Fibroblast of skin of left biceps (primary cell): ENCODE results near the gene CCDC63.
"Not testable (repeated sequence)": the region's sequence is repeated elsewhere in the genome, so short reads cannot be mapped to it uniquely, and the experiment has no call there.

Experiments used
- DNase-seq, 2 experiments: peaks; one replicate each; pipeline ENCODE4 v3.0.0-alpha.2; 2013; ENCODE audit warnings: low read depth in 2 of 2

The CCDC63 gene

DNA sequence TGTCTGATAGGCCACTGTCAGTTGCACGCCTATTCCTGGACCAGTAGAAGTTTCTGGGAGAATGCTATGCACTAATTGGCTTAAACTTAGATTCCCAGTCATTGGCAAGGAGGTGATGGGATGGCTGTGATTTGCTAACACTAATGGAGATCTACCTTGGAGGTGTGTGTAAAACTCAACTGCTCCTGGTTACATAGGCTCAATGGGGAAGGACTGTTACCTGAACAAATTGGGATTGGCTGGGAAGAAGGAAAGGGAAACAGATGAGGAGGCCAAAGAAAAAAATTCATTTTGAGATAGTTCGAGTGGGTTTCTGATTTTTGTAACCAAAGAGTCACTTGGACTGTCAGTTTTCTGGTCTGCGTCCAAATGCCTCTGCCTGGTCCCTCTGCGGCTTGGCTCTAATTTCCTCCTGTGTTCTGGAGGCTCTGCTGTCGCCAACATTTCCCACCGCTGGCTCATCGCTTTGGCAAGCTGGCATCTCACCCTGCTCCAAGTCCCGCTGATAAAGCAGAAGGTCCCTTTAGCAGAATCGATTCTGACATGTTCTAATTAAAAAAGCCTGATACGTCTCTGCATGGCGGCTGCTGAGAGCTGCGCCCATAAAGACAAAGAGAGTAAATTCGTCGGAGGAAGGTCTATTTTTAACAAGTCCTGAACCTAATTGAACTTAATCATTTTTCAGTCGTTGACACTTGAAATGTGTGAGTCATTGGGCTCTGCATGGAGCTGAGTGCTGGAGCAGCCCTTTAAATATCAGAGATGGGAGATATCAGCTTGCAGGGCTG lies 2.0 kb upstream of the CCDC63 start:
- peak in 1 of 2 experiments; percentile 36 for DNase-seq

DNA sequence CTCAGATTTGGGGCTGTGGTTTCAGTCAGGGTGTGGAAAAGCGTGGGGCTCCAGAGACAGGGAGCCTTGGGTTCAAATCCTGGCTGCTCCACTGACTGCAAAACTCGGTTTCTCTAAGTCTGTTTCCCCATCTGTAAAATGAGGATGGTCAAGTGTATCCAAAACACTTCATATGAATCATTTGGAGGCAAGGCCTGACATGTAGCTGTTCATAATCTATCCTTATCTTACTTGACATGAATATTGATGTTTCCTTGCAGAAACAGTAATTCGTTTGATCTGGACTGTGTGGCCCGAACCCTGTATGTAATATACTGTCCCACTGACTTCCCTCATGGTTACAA lies 1.5 kb upstream of the CCDC63 start:
- DNase-seq, result no peak

DNA sequence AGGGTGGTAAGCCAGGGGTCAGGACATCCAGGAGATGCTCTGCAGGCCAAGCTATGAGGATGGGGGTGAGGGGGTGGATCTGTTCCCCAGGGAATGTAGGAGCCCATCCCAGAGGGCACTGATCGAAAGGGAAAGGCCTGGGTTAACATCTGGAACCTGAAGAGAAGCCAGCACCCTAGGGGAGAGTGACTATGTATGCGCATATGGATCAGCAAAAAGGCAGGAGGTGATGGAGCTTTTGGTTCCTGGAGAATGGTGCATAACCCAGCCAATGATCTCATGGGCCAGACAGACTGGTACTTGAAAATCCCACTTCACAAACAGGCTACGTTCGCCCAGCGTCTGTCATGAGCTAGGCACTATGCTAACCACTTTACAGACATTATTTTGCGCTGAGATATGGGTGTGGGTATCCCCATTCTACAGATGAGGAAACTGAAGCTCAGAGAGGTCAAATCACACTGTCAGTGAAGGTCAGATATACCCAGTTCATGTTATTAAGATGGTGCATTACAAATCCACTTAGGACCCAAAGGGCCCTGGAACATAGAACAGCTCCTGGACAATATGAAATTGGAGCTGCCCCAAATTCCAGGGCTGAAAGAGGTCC lies 1.6 kb downstream of the CCDC63 start:
- DNase-seq, result no peak

DNA sequence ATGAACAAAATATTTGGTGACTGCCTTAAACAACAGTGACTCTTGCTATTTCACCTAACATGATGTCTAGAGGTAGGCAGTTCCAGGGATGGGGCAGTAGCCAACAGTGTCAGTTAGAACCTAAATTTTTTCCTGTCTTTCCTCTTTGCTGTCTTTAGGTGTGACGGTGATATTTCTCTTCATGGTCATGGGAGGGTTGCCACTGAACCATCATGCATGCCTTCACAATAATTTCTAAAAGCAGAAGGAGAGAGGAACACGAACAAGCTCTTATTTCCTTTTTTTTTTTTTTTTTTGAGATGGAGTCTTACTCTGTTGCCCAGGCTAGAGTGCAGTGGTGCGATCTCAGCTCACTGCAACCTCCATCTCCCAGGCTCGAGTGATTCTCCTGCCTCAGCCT lies 2.4 kb downstream of the CCDC63 start:
- DNase-seq, result no peak

DNA sequence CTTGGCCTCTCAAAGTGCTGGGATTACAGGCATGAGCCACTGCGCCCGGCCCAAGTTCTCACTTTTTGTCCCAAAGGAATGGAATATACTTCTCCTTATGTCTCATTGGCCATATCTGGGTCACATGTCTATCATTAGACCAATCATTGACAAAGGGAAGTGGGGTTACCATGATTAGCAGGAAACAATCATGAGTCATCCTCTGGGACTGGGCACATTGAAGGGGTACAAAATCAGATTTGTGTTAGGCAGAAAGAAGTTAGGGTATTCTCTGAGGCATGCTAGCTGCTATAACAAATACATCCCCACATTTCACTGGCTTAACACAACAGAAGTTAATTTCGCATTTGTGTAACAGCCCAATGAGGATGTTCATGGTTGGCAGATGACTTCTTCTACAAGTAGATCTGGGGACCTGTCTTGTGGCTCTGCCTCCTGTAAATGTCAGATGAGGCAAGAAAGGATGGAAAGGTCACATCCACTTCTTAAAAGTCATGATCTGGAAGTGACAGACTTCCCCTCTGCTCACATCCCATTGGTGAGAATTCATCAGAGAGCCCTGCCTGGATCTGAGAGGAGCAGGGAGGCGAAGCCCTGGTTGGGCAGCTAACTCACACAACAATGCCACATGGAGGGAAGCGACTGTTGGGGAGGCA lies 3.1 kb downstream of the CCDC63 start:
- DNase-seq, result no peak

DNA sequence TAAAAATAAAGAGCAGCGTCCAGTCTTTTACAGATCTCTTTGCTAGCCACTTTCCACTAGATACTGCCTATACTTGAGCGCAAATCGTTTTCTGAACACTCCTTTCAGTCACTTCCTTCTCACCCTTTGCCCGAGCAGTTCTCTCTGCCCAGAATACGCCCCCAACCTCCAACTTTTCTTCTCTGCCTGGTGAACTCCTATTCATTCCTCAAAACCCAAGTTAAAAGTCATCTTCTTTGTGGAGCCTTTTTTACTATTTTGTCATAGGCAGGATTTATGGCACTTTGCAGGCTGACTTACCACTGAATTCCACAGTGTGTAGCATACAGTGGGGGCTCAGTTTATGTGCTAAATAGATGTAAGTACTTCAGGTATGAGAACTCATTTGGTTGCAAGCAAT lies 4.0 kb downstream of the CCDC63 start:
- DNase-seq, result no peak

DNA sequence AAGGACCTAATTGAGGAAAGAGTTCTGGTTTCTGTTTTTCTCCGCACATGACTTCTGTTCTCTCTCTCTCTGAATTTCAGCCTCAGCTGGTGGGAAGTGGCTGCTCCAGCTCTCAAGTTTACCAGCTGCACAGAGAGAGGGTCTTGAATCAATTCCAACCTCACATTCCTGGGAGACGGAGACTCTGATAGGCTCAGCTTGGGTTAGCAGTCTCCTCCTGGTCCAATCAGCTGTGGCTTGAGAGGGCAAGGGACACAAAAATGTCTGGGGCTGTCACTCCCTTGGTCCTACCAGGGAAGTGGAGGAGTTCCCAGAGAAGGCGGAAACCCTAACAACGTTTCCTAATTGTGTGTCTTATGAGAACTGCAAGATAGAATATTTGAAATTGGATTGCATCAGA lies 7.0 kb downstream of the CCDC63 start:
- peak in 1 of 2 experiments; percentile 4 for DNase-seq

DNA sequence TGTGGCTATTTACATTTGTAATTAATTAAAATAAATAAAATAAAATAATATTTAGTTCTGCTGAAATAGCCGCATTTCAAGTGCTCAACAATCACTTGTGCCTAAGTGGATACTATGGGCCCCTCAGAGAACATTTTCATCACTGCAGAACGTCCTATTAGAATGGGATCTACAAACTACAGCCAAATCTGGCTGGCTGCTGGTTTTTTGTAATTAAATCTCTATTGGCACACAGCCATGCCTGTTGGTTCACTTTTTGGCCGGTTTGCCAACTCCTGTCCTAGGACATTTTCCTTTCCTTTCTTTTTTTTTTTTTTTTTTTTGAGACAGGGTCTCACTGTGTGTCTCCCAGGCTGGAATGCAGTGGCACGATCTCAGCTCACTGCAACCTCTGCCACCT lies 9.8 kb downstream of the CCDC63 start:
- no peak for DNase-seq

DNA sequence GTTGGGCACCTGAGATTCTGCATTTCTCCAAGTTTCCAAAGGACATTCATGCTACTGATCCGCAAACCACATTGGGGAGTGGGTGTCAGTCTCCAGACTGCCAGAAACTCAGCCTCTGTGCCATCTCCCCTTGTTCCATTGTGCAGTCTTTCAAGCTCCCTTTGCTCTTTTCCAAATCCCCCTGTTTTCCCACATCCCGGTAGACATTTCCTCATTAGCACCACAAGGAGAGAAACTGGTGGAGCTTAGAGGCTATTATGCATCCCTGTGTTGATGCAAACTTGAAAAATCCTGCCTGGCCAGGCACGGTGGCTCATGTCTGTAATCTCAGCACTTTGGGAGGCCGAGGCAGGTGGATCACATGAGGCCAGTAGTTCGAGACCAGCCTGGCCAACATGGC lies 10.7 kb downstream of the CCDC63 start:
- DNase-seq, result no peak

DNA sequence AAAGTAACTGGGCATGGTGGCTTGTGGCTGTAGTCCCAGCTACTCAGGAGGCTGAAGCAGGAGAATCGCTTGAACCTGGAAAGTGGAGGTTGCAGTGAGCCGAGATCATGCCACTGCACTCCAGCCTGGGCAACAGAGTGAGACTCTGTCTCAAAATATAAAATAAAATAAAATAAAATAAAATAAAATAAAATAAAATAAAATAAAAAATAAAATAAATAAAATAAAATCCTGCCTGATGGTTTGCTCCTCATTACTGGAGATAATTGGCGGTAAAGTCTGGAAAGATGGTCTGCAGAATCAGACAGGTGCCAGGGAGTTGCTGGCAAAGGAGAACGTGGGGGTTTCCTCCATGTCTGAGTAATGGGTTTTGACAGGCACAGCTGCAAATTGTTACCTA lies 11.2 kb downstream of the CCDC63 start:
- DNase-seq, result not testable (repeated sequence)

DNA sequence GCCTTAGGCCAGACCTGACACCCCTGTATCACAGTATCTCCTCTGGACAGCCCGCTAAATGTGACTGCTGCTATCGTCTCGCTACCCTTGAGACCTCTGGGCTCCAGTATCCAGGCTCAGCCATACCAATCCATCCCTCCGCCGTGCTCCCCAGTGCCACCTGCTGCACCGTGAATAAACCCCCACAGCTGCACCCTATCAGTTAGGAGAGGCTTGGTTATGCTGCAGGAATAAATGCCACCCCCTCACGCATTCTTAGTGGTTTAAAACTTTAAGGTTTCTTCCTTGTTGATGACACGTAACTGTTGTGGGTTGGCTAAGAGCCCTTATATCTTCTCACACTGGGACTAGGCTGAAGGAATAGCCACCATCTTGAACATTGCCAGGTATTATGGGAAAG lies 12.1 kb downstream of the CCDC63 start:
- no peak for DNase-seq

DNA sequence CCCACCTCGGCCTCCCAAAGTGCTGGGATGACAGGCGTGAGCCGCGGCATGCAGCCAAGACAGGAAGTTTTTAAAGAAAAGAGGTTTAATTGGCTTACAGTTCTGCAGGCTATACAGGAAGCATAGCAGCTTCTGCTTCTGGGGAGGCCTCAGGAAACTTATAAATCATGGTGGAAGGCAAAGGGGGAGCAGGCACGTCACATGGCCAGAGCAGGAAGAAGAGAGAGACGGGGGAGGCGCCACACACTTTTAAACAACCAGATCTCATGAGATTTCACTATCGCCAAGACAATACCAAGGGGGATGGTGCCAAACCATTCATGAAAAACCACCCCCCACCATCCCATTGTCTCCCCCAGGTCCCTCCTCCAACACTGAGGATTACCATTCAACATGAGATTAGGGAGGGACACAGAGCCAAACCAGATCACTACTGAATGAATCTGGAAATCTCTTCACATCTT lies 14.1 kb downstream of the CCDC63 start:
- no peak for DNase-seq

DNA sequence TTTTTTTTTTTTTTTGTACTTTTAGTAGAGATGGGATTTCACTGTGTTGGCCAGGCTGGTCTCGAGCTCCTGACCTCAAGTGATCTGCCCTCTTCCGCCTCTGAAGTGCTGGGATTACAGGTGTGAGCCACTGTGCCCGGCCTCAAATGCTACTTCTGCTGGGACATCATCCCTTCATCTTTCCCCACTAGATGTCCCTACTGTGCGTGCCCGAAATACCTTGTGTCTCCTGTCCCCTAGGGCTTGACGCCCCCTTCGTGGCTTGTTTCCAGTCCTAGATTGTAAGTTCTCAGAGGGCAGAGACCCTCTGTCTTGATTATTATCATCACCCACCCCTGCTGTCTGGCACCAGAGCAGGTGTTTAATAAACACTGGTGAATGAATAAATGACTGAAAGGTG lies 14.9 kb downstream of the CCDC63 start:
- no peak for DNase-seq

DNA sequence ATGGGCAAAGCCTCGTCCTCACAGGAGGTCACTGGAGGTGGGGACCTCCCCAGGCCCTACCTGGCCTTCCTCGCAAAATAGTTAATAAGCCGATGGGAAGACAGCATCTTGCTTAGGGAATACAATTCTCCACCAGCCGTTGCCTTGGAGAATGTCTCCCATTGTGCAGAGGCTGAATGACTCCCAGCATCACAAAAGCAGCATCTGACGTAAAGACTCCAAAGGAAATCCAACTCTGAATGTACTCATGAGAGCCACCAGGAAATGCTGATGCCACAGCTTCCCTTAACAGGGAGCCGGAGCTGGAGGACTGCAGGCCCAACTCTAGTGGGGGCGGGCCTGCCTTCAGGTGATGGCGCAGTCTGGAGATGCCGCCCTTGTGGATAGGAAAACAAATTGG lies 15.5 kb downstream of the CCDC63 start:
- DNase-seq, result no peak

DNA sequence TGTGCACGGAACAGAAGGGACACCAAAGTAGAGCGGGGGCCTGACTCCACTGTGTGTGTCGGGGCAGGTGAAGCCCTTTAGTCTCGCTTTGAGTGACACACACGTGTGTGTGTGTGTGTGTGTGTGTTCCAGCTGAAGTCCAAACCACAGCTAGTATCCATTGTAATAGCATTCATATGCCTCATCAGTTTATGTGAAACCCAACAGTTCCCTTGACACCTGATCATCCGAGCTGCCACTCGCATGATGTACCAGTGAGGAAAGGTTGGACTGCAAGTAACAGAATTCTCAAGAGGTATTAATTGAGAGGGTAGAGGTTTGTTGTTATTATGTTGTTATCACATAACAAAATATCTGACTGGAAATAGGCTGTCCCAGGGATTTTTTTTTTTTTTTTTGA lies 16.4 kb downstream of the CCDC63 start:
- DNase-seq, result no peak

DNA sequence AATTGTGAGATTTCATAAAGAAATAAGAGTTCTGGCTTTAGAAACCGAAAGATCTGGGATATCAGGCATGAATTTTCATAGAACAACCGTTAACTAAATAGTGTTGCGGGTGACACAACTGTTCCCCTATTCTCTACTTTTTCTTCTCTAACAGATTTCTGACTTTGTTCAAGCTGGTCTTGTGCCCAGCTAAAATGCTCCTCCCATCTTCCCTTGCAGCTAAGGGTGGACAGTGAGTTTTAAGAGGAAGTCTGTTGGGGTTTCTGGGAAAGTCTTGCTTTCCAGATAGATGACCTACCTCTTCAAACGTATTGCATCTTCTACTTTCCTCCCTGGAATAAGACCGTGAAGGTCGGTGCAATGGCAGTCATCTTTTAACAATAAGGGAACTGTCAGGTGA lies 18.7 kb downstream of the CCDC63 start:
- no peak for DNase-seq

DNA sequence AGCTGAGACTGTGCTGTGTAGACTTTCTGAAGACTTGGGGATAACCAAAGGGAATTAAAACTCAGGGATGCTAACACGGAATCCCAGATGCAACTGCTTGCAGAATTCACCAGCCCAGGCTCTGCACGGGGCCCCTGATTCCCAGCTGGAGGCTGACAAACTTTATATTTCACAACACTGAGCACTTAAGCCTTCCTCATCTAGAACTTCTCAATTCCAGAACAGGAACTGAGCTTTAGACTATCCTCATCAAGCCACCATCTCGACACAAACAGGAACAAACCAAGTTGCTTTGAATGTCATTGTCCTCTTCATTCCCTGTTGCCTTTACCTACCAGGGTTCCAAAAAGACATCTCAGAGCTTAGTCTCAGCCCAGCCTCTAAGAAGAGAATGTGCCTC lies 22.2 kb downstream of the CCDC63 start:
- no peak for DNase-seq

DNA sequence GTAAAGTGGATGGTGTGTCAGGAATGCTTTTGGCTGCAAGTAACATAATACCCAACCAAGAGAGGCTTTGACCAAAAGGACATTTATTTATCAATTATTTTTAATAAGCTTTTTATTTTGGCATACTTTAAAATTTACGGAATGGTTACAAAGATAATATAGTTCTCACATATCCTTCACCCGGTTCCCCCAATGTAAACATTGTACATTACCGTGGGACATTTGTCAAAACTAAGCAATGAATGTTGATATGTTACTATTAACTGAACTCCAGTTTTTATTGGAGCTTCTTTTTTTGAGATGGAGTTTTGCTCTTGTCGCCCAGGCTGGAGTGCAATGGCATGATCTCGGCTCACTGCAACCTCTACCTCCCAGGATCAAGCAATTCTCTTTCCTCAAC lies 23.0 kb downstream of the CCDC63 start:
- no peak for DNase-seq

DNA sequence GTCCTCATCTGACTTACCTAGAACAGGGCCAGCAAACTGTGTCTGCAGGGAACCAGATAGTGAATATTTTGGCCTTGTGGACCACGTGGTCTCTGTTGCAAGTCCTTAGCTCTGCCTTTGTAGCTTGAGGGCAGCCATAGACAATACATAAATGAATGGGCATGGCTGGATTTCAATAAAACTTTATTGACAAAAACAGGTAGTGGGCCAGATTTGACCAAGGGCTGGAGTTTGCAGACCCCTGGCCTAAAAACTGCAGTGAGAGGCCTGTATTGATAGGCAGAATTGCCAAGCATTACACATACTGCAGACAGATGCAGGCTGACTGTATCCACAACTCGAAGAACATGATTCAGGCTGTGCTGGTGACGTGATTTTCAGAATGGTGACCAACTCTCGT lies 25.3 kb downstream of the CCDC63 start:
- no peak for DNase-seq

DNA sequence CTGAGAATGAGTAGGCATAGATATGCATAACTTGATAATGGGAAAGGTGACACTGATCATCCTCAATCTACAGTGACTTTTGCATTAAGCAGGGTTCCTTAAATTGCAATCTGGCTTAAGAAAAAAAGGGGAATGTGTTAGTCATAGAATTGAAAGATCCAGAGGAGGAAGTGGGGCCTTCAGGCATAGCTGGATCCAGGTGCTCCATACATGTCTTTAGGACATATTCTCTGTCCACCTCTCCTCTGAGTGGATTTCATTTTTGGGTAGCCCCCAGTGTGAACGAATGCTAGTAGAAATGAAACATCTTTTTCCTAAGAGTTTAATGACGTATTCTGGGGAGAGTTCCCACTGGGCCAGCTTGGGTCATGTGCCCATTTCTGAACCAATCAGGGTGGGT lies 27.6 kb downstream of the CCDC63 start:
- DNase-seq, result no peak

DNA sequence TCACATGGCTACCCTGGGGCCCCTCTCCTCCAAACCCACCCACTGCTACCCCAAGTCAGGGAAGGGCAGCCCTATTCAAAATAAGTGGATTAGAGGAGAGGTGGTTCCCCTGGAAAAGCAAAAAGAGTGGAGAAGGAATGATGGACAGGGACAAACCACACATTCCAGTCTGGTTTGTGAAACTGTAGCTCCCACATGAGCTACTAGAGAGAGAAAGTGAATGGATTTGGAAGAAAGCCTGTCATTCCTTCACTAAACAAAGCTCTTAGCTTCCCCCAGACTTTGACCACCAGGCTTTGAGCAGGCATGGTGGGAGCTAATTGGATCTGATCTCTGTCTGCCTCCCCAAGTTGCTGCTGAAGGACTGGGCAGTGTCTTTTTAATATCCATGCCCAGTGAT lies 28.0 kb downstream of the CCDC63 start:
- no peak for DNase-seq

DNA sequence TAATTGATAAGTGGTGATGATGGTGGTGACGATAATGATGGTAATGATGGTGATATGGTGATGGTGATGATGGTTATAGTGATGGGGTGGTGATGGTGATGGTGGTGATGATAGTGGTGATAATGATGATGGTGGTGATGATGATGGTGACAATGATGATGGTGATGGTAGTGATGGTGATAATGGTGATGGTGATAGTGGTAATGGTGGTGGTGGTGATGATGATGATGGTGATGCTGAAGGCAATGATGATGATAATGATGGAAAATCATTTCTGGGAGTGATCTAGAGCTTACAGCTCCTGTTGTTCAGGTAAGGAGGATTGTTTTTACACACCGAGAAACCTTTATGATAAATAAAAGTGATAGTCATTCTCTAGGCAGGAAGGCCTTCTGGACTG lies 33.9 kb downstream of the CCDC63 start:
- no peak for DNase-seq

DNA sequence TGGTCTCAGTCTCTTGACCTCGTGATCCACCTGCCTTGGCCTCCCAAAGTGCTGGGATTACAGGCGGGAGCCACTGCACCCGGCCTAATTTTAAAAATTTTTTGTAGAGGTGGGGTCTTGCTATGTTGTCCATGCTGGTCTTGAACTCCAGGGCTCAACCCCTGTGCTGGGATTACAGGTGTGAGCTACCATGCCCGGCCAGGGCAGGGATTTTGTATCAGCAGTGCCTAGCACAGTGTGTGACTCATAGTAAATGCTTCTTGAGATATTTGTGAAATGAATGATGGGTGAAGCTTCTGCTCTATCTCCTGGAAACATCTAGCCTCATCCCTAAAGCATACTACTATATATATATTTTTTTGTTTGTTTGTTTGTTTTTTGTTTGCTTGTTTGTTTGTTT lies 36.5 kb downstream of the CCDC63 start:
- DNase-seq, result no peak
